HG03469 (cell line): ENCODE data around the gene FBXL14.

Source experiments
- ATAC-seq: cut with Tn5 transposase; IDR thresholded peaks from one replicate; pipeline ENCODE4 v1.9.1; 2021; ENCODE audit warnings: mild to moderate bottlenecking, moderate library complexity, moderate number of reproducible peaks; ENCODE audit not compliant: unreplicated experiment

FBXL14 gene

GRCh38 chr12:1594261-1595025 lies at the start of gene FBXL14:
TSS of gene FBXL14 (minus strand) at chr12:1594581. CDS start at chr12:1594066, 515 bp downstream.
- peak; percentile 28 for ATAC-seq

GRCh38 chr12:1643905-1644533 lies 49.6 kb upstream of the FBXL14 start:
- no peak for ATAC-seq

- no peak for ATAC-seq
Measured at GRCh38 chr12:1643043-1643442, 48.7 kb upstream of the FBXL14 start.

- no peak for ATAC-seq
Measured at GRCh38 chr12:1642513-1642912, 48.1 kb upstream of the FBXL14 start.

- no peak for ATAC-seq
Measured at GRCh38 chr12:1640328-1641234, 46.2 kb upstream of the FBXL14 start.

- no peak for ATAC-seq
Measured at GRCh38 chr12:1639538-1639937, 45.2 kb upstream of the FBXL14 start.

GRCh38 chr12:1638203-1638602 lies 43.8 kb upstream of the FBXL14 start:
- no peak for ATAC-seq

GRCh38 chr12:1635301-1636095 lies 41.1 kb upstream of the FBXL14 start:
- ATAC-seq = no peak

GRCh38 chr12:1634590-1635191 lies 40.3 kb upstream of the FBXL14 start:
- no peak for ATAC-seq

GRCh38 chr12:1634149-1634548 lies 39.8 kb upstream of the FBXL14 start:
- no peak for ATAC-seq

GRCh38 chr12:1633459-1633858 lies 39.1 kb upstream of the FBXL14 start:
- ATAC-seq = no peak

GRCh38 chr12:1632702-1633101 lies 38.3 kb upstream of the FBXL14 start:
- no peak for ATAC-seq

GRCh38 chr12:1630827-1631591 lies 36.6 kb upstream of the FBXL14 start:
- no peak for ATAC-seq

- no peak for ATAC-seq
Measured at GRCh38 chr12:1630133-1630826, 35.9 kb upstream of the FBXL14 start.

GRCh38 chr12:1629338-1630132 lies 35.2 kb upstream of the FBXL14 start:
- ATAC-seq = no peak

GRCh38 chr12:1628666-1629337 lies 34.4 kb upstream of the FBXL14 start, which contains the start of gene WNT5B:
TSS of gene WNT5B (plus strand) at chr12:1629231. CDS start at chr12:1631355, 2,124 bp downstream.
- no peak for ATAC-seq

- no peak for ATAC-seq
Measured at GRCh38 chr12:1622406-1622805, 28.0 kb upstream of the FBXL14 start.
